CD4-positive, CD25-positive, alpha-beta regulatory T cell (primary cell): ENCODE measurements around the gene SLC22A12. TPM values are rescaled to one million over a fixed set of nuclear protein-coding genes. Genes with fewer than 3 reads are reported as not detected.

Experiments used
- ATAC-seq, 2 donors: fragments of 150-1000 bp; cut with Tn5 transposase; one replicate each; pipeline ENCODE4 v1.10.0; 2021; ENCODE audit warnings: low read depth in 2 of 2, moderate number of reproducible peaks in 2 of 2, moderate library complexity in 1 of 2
- DNase-seq, 3 donors: peaks; one replicate each; pipeline versions ENCODE4 v3.0.0 to v3.0.0-alpha.2; 2012 to 2022; ENCODE audit warnings: mixed read lengths in 1 of 3
- H3K27ac ChIP-seq: one replicate; pipeline ENCODE4 v1.7.0; 2013; ENCODE audit warnings: mild to moderate bottlenecking, low read length; ENCODE audit not compliant: insufficient read depth, poor library complexity, severe bottlenecking
- H3K27me3 ChIP-seq: one replicate; pipeline ENCODE4 v1.7.0; 2013; ENCODE audit warnings: low read length; ENCODE audit not compliant: control insufficient read depth, insufficient read depth
- H3K36me3 ChIP-seq: one replicate; pipeline ENCODE4 v1.7.0; 2013; ENCODE audit warnings: mild to moderate bottlenecking, low read length, moderate library complexity; ENCODE audit not compliant: control insufficient read depth, insufficient read depth
- H3K4me1 ChIP-seq: 2 replicates; pipeline ENCODE4 v1.7.0; 2013; ENCODE audit warnings: mild to moderate bottlenecking, low read length; ENCODE audit not compliant: insufficient read depth, control insufficient read depth, poor library complexity, severe bottlenecking
- H3K4me3 ChIP-seq: one replicate; pipeline ENCODE4 v1.7.0; 2013; ENCODE audit warnings: low read depth, mild to moderate bottlenecking, low read length, moderate library complexity
- H3K9me3 ChIP-seq, 2 experiments: 1 replicate in 1 of 2; 2 replicates in 1 of 2; pipeline ENCODE4 v1.7.0; 2013; ENCODE audit warnings: low read length in 2 of 2, mild to moderate bottlenecking in 1 of 2, moderate library complexity in 1 of 2; ENCODE audit not compliant: control insufficient read depth in 2 of 2
- H3K27ac Mint-ChIP-seq, 3 donors: one replicate each; pipeline ENCODE4 v1.8.0; 2020 to 2022; ENCODE audit warnings: mild to moderate bottlenecking in 3 of 3, mixed read lengths in 3 of 3, moderate library complexity in 2 of 3
- H3K27me3 Mint-ChIP-seq: one replicate; pipeline ENCODE4 v1.8.0; 2022; ENCODE audit warnings: mild to moderate bottlenecking, mixed read lengths
- H3K36me3 Mint-ChIP-seq: one replicate; pipeline ENCODE4 v1.8.0; 2020; ENCODE audit warnings: mixed read lengths
- H3K4me1 Mint-ChIP-seq, 4 donors: one replicate each; pipeline ENCODE4 v1.8.0; 2020 to 2022; ENCODE audit warnings: mixed read lengths in 4 of 4, mild to moderate bottlenecking in 1 of 4
- H3K4me3 Mint-ChIP-seq, 4 donors: one replicate each; pipeline ENCODE4 v1.8.0; 2020 to 2022; ENCODE audit warnings: mild to moderate bottlenecking in 4 of 4, mixed read lengths in 4 of 4, moderate library complexity in 3 of 4
- H3K9me3 Mint-ChIP-seq, 7 donors: one replicate each; pipeline ENCODE4 v1.8.0; 2020 to 2022; ENCODE audit warnings: mixed read lengths in 7 of 7, mild to moderate bottlenecking in 3 of 7, moderate library complexity in 2 of 7
- polyA plus RNA-seq, 4 donors: library from polyadenylated mRNA; unstranded; fragments of 300-500 nt; fragmentation: Illumina TruSeq; gene quantifications; one replicate each; pipeline ENCODE4 v1.2.3, GENCODE V29; 2021
- total RNA-seq: library from RNA; stranded (reverse); gene quantifications from one replicate; pipeline ENCODE4 v1.2.3, GENCODE V29; 2022

Gene SLC22A12
- total and polyA plus RNA-seq, 5 donors from 2014 or later, result not detected

DNA sequence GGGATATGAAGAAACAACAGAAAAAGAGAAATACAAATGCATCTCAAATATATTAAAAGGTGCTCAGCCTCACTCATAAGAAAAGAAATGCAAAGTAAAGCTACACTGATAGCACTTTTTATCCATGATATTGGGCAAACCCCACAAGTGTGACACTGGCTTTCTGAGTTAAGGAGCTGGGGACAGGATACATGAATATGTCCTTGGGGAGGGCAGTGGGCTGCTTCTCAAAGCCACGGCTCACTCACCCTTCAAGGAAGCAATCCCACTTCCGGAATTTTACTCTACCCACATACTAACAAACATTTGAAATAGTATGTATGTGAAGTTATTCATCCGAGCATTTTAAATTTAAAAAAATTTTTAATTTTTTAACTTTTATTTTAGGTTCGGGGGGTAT, 41.1 kb upstream of the SLC22A12 start:
- Histone ChIP-seq H3K27me3 (no peaks in the 10 kb centered on the region), H3K27ac (no peak overlapping the region), H3K4me1 (no peaks in the 10 kb centered on the region), H3K4me3 (no peak overlapping the region), H3K36me3 (no peaks in the 10 kb centered on the region), H3K9me3 (no peaks in the 10 kb centered on the region)
- DNase-seq, result no peak
- Mint-ChIP-seq H3K4me3 (no peak overlapping the region), H3K4me1 (no peaks in the 10 kb centered on the region), H3K27me3 (peaks cover 8% of the 10 kb centered on the region), H3K36me3 (no peaks in the 10 kb centered on the region), H3K27ac (no peak overlapping the region), H3K9me3 (peaks cover 0 to 6% (median 0%) of the 10 kb centered on the region in 7 donors)
- no peak for ATAC-seq

DNA sequence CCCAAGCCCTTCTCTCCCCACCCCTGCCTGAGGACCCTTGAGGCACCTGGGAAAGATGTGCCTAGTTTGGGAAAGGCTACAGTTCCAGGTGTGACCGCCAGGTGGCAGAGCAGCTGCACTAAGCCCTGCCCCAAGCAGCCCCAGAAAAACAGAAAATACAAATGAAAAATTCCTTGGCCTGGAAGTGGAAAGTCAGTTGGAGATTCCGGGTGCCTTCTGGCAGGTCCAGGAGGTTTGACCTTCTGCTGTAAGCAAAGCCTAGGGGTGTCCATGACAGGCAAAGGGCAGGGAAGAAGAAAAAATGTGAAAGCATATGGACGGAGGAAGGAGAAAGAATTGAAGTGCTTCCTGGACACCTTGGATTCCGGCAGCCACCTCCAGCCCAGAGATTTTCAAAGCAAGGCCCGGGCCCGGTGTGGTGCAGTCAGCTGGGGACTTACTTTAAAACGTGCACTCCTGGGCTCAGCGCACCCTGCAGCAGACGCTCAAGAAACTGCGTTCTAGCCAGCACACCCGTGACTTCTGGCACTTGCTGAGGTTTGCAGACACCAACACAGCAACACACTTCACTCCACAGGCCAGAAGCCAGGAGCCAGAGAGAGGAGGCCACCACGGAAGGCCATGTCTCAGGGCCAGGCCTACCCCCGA, 37.3 kb upstream of the SLC22A12 start:
- peak; percentile 16 to 37 (median 27) for DNase-seq
- no peak overlapping the region for H3K4me3 Mint-ChIP-seq
- no peaks in the 10 kb centered on the region for H3K4me1 Mint-ChIP-seq
- no peaks in the 10 kb centered on the region for H3K36me3 Mint-ChIP-seq
- H3K27ac Mint-ChIP-seq, result no peak overlapping the region
- H3K9me3 ChIP-seq, result no peaks in the 10 kb centered on the region
- H3K36me3 ChIP-seq, result no peaks in the 10 kb centered on the region
- no peak overlapping the region for H3K4me3 ChIP-seq
- peaks cover 4% of the 10 kb centered on the region for H3K27me3 Mint-ChIP-seq
- H3K9me3 Mint-ChIP-seq, result peaks cover 0 to 6% (median 0%) of the 10 kb centered on the region in 7 donors
- no peak overlapping the region for H3K27ac ChIP-seq
- no peaks in the 10 kb centered on the region for H3K4me1 ChIP-seq
- peak in 1 of 2 donors; percentile 37 for ATAC-seq
- no peaks in the 10 kb centered on the region for H3K27me3 ChIP-seq

DNA sequence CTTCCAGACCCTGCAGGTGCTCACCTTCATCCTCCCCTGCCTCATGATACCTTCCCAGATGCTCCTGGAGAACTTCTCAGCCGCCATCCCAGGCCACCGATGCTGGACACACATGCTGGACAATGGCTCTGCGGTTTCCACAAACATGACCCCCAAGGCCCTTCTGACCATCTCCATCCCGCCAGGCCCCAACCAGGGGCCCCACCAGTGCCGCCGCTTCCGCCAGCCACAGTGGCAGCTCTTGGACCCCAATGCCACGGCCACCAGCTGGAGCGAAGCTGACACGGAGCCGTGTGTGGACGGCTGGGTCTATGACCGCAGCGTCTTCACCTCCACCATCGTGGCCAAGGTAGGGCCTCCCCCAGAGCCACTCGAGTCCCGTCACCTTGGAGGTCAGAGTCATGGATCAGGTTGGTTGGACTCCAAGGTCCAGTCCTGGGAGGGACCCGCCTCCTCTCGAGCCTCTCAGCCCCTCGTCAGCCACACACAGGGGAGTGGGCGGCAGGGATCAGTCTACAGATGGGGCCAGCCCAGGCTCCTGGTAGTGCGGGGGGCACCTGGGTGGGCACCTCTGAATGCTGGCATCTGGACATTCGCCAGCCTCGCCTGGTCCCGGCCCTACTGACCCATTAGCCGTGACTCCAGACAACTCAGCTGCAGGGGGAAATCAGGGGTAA, 34.8 kb upstream of the SLC22A12 start:
- no peaks in the 10 kb centered on the region for H3K27me3 Mint-ChIP-seq
- Histone ChIP-seq H3K4me1 (no peaks in the 10 kb centered on the region), H3K36me3 (no peaks in the 10 kb centered on the region), H3K9me3 (no peaks in the 10 kb centered on the region), H3K27me3 (no peaks in the 10 kb centered on the region), H3K4me3 (no peak overlapping the region), H3K27ac (no peak overlapping the region)
- H3K36me3 Mint-ChIP-seq, result no peaks in the 10 kb centered on the region
- DNase-seq (no peak), ATAC-seq (no peak)
- H3K9me3 Mint-ChIP-seq, result peaks cover 0 to 6% (median 0%) of the 10 kb centered on the region in 7 donors
- no peaks in the 10 kb centered on the region for H3K4me1 Mint-ChIP-seq
- no peak overlapping the region for H3K27ac Mint-ChIP-seq
- H3K4me3 Mint-ChIP-seq, result no peak overlapping the region

DNA sequence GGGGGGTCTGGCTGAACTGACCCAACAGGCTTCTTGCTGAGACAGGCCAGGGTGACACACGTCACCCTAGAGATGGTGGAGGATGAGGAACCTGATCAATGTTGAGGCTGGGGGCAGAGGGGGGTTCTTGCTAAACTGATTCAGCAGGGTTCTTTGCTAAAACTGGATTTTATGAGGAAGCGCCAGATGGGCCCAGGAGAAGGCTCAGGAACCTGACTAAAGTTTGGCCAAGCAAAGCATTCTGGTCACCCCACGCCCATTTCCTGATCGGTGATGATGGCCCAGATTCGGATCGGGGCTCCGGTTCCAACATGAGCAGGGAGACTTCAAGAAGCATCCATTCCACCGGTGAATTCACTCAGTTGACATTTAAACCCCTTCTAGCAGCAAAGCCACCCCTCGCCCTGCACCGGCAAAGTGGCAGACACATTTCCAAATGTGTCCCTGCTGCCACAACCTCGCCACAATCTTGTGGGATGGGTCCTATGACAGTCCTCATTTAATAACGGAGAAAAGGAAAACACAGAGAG, 34.2 kb upstream of the SLC22A12 start:
- no peak overlapping the region for H3K4me3 ChIP-seq
- ATAC-seq (no peak), DNase-seq (no peak)
- Mint-ChIP-seq H3K4me1 (no peaks in the 10 kb centered on the region), H3K9me3 (peaks cover 0 to 6% (median 0%) of the 10 kb centered on the region in 7 donors), H3K27ac (no peak overlapping the region), H3K4me3 (no peak overlapping the region), H3K36me3 (no peaks in the 10 kb centered on the region), H3K27me3 (no peaks in the 10 kb centered on the region)
- no peaks in the 10 kb centered on the region for H3K36me3 ChIP-seq
- H3K27ac ChIP-seq, result no peak overlapping the region
- no peaks in the 10 kb centered on the region for H3K9me3 ChIP-seq
- no peaks in the 10 kb centered on the region for H3K27me3 ChIP-seq
- no peaks in the 10 kb centered on the region for H3K4me1 ChIP-seq

DNA sequence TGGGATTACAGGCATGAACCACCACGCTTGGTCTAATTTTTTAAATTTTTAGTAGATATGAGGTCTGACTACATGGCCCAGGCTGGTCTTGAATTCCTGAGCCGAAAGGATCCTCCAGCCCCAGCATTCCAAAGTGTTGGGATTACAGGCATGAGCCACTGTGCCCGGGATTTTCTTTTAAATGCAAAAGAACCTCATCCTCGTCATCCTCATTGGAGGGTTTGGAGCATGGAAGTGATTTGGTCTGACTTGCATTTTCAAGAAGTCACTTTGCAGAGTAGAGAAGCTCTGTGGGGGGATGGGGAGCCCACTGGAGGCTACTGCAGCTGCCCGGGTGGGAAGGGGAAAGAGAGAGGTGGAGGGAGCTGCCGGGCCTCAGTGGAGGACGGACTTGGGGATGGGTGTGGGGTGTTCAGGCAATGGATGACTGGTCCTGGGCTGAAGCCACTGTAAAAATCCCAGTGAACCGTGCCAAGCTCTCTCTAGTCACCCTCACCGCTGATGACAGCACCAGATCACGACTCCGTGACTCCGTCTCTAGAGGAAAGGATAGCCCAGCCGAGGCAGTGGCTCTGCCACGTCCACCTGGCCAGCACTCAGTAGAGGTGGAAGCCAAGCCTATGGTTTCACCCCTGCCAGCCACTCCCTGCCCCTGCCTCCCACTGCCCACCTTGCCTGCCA, 32.8 kb upstream of the SLC22A12 start:
- no peaks in the 10 kb centered on the region for H3K4me1 Mint-ChIP-seq
- H3K27me3 Mint-ChIP-seq, result no peaks in the 10 kb centered on the region
- Histone ChIP-seq H3K4me3 (no peak overlapping the region), H3K4me1 (no peaks in the 10 kb centered on the region), H3K9me3 (no peaks in the 10 kb centered on the region), H3K27me3 (no peaks in the 10 kb centered on the region), H3K36me3 (no peaks in the 10 kb centered on the region), H3K27ac (no peak overlapping the region)
- no peaks in the 10 kb centered on the region for H3K9me3 Mint-ChIP-seq
- no peaks in the 10 kb centered on the region for H3K36me3 Mint-ChIP-seq
- no peak overlapping the region for H3K4me3 Mint-ChIP-seq
- DNase-seq, result no peak
- no peak overlapping the region for H3K27ac Mint-ChIP-seq
- ATAC-seq, result no peak

DNA sequence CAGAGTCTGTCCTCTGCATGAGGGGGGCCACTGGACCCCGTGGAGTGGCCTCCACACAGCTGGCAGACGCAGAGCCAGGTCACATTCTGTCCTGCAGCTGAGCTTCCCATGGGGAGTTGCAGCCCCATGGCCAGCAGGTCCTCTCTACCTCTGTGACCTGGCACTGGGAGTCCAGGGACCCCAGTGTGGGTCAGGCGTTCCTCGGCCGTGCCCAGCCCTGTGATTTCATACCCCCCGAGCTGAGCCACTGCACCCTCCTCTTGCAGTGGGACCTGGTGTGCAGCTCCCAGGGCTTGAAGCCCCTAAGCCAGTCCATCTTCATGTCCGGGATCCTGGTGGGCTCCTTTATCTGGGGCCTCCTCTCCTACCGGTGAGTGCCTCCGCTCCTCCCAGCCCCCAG, 32.2 kb upstream of the SLC22A12 start:
- Histone ChIP-seq H3K36me3 (no peaks in the 10 kb centered on the region), H3K27me3 (no peaks in the 10 kb centered on the region), H3K9me3 (no peaks in the 10 kb centered on the region), H3K4me1 (no peaks in the 10 kb centered on the region), H3K27ac (no peak overlapping the region), H3K4me3 (no peak overlapping the region)
- Mint-ChIP-seq H3K36me3 (no peaks in the 10 kb centered on the region), H3K4me3 (no peak overlapping the region), H3K27me3 (no peaks in the 10 kb centered on the region), H3K9me3 (no peaks in the 10 kb centered on the region), H3K4me1 (no peaks in the 10 kb centered on the region), H3K27ac (no peak overlapping the region)
- ATAC-seq (no peak), DNase-seq (no peak)

DNA sequence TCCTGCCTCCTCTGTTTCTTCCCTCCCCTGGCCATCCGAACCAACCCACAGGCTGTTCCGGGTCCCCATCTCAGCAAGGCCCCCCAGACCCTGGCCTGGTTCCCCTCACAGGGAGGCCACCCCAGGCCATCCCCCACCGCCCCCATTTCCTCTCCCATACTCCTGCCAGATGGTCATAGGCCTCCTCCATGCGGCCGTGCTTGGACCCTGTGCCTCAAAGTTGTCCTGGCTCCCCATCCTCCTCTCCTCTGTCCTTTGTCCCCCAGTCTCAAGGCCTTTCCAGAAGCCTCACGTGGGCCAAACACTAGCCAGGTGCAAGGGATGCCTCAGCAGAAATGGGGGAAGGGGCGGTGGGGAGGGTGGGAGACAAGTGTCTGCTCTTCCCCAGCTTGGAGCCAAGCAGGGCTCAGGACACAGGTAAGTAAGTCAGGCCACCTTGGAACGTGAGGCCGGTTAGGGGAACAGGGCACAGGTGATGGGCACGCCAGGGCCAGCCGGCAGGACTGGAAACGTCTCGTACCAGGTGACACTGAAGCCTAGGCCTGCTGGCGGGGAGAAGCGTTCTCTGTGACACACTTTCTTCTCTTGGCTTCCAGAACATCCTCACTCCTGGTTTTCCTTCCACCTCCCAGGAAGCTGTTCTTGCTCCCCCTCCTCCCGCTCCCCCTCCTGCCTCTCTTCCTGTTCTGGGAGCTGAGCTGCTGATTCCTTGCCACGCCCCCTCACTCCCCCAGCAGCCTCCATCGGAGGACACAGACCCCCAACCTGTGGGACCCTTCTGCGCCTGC, 31.5 kb upstream of the SLC22A12 start:
- Mint-ChIP-seq H3K27me3 (no peaks in the 10 kb centered on the region), H3K36me3 (no peaks in the 10 kb centered on the region), H3K4me1 (no peaks in the 10 kb centered on the region), H3K4me3 (no peak overlapping the region), H3K27ac (no peak overlapping the region), H3K9me3 (no peaks in the 10 kb centered on the region)
- Histone ChIP-seq H3K4me3 (no peak overlapping the region), H3K4me1 (no peaks in the 10 kb centered on the region), H3K9me3 (no peaks in the 10 kb centered on the region), H3K27ac (no peak overlapping the region), H3K36me3 (no peaks in the 10 kb centered on the region), H3K27me3 (no peaks in the 10 kb centered on the region)
- no peak for DNase-seq
- no peak for ATAC-seq
